CD14-positive monocyte (primary cell): ENCODE measurements around the gene OR51D1. TPM values are rescaled to one million over a fixed set of nuclear protein-coding genes. Genes with fewer than 3 reads are reported as not detected.

Source experiments
- DNase-seq, 3 donors: peaks; one replicate each; pipeline ENCODE4 v3.0.0-alpha.2; 2011 to 2022
- H2AFZ ChIP-seq: 2 replicates; pipeline ENCODE4 v1.6.0; 2012; ENCODE audit warnings: mild to moderate bottlenecking, low read depth, low read length, inconsistent platforms; ENCODE audit not compliant: insufficient read depth, poor library complexity, severe bottlenecking
- H3K27ac ChIP-seq, 2 donors: 1 replicate in 1 of 2; 2 replicates in 1 of 2; pipeline ENCODE4 v1.5.1; 2012 to 2013; ENCODE audit warnings: low read length in 2 of 2, control low read depth in 1 of 2, inconsistent platforms in 1 of 2, low read depth in 1 of 2, mild to moderate bottlenecking in 1 of 2
- H3K27me3 ChIP-seq, 2 donors: one replicate each; pipeline versions ENCODE4 v1.6.0 to v1.6.1; 2011 to 2013; ENCODE audit warnings: low read length in 2 of 2; ENCODE audit not compliant: control insufficient read depth in 2 of 2, insufficient read depth in 2 of 2
- H3K36me3 ChIP-seq, 2 donors: replicated peaks in 1 of 2; 1 replicate in 1 of 2; 2 replicates in 1 of 2; pipeline versions ENCODE4 v1.5.1 to v1.6.1; 2012 to 2013; ENCODE audit warnings: low read length in 2 of 2, control low read depth in 1 of 2, inconsistent platforms in 1 of 2, mild to moderate bottlenecking in 1 of 2; ENCODE audit not compliant: insufficient read depth in 2 of 2, control insufficient read depth in 1 of 2
- H3K4me1 ChIP-seq, 2 donors: 1 replicate in 1 of 2; 2 replicates in 1 of 2; pipeline versions ENCODE4 v1.5.1 to v1.6.1; 2012 to 2013; ENCODE audit warnings: low read length in 2 of 2, control low read depth in 1 of 2, inconsistent platforms in 1 of 2, mild to moderate bottlenecking in 1 of 2, moderate library complexity in 1 of 2; ENCODE audit not compliant: insufficient read depth in 2 of 2, control insufficient read depth in 1 of 2
- H3K4me2 ChIP-seq: replicated peaks from 2 replicates; pipeline ENCODE3; 2012; ENCODE audit warnings: low read length, moderate library complexity, mild to moderate bottlenecking; ENCODE audit not compliant: poor library complexity, severe bottlenecking; ENCODE audit errors: extremely low read depth
- H3K4me3 ChIP-seq, 3 experiments: fragments of 200-600 bp in 1 of 3; sonication (generic) in 1 of 3; replicated peaks in 1 of 3; 1 replicate in 2 of 3; 2 replicates in 1 of 3; pipeline ENCODE4 v1.5.1; 2011 to 2013; ENCODE audit warnings: low read length in 3 of 3, mild to moderate bottlenecking in 3 of 3, control low read depth in 2 of 3, low read depth in 2 of 3, inconsistent platforms in 1 of 3, moderate library complexity in 1 of 3
- H3K79me2 ChIP-seq: 2 replicates; pipeline ENCODE4 v1.6.0; 2012; ENCODE audit warnings: mild to moderate bottlenecking, control low read depth, inconsistent platforms, low read length, moderate library complexity; ENCODE audit not compliant: insufficient read depth
- H3K9ac ChIP-seq: 2 replicates; pipeline ENCODE4 v1.6.0; 2017; ENCODE audit warnings: low read length, mild to moderate bottlenecking; ENCODE audit not compliant: insufficient read depth, poor library complexity, severe bottlenecking
- H3K9me3 ChIP-seq, 2 donors: replicated peaks in 1 of 2; 1 replicate in 1 of 2; 2 replicates in 1 of 2; pipeline versions ENCODE4 v1.5.1 to v1.6.1; 2012 to 2013; ENCODE audit warnings: low read length in 2 of 2, control low read depth in 1 of 2; ENCODE audit not compliant: control insufficient read depth in 1 of 2, insufficient read depth in 1 of 2
- H4K20me1 ChIP-seq: 2 replicates; pipeline ENCODE4 v1.6.0; 2012; ENCODE audit warnings: mild to moderate bottlenecking, low read length, control low read depth, moderate library complexity; ENCODE audit not compliant: insufficient read depth
- H3K27ac Mint-ChIP-seq, 7 donors: one replicate each; pipeline ENCODE4 v1.8.0; 2020; ENCODE audit warnings: mild to moderate bottlenecking in 7 of 7, mixed read lengths in 7 of 7, moderate library complexity in 6 of 7, inconsistent platforms in 2 of 7
- H3K27me3 Mint-ChIP-seq, 3 donors: one replicate each; pipeline ENCODE4 v1.8.0; 2021 to 2022; ENCODE audit warnings: low read depth in 3 of 3, mild to moderate bottlenecking in 3 of 3, mixed read lengths in 3 of 3, moderate library complexity in 3 of 3, inconsistent platforms in 1 of 3
- H3K36me3 Mint-ChIP-seq, 2 donors: one replicate each; pipeline ENCODE4 v1.8.0; 2020; ENCODE audit warnings: mixed read lengths in 2 of 2, inconsistent platforms in 1 of 2, mild to moderate bottlenecking in 1 of 2
- H3K4me1 Mint-ChIP-seq: one replicate; pipeline ENCODE4 v1.8.0; 2020; ENCODE audit warnings: mild to moderate bottlenecking, mixed read lengths
- H3K4me3 Mint-ChIP-seq, 2 donors: one replicate each; pipeline ENCODE4 v1.8.0; 2020; ENCODE audit warnings: mild to moderate bottlenecking in 2 of 2, mixed read lengths in 2 of 2, moderate library complexity in 1 of 2
- H3K9me3 Mint-ChIP-seq, 7 donors: one replicate each; pipeline ENCODE4 v1.8.0; 2020 to 2022; ENCODE audit warnings: mixed read lengths in 7 of 7, mild to moderate bottlenecking in 6 of 7, moderate library complexity in 6 of 7, inconsistent platforms in 2 of 7
- CTCF ChIP-seq: fragments of 200-600 bp; IDR thresholded peaks from one replicate; pipeline ENCODE4 v1.8.0; 2022; ENCODE audit warnings: antibody characterized with exemption, mild to moderate bottlenecking
- WGBS: methylation state at CpG from one replicate; pipeline ENCODE4 v1.1.5; 2013; ENCODE audit warnings: missing lambda C conversion rate; ENCODE audit not compliant: insufficient coverage; 5-methylcytosine and 5-hydroxymethylcytosine counted together
- intact Hi-C, 2 donors: fragments of 100-400 bp; cut with micrococcal nuclease; formaldehyde crosslinking; loops; one replicate each; pipeline versions ENCODE4 v1.15.0 to v1.15.1; 2023
- polyA plus RNA-seq, 3 donors: library from polyadenylated mRNA; depleted of rRNA in 1 of 3; unstranded in 2 of 3; stranded (reverse) in 1 of 3; fragments of 300-500 nt in 2 of 3; fragments of >200 nt in 1 of 3; fragmentation: Illumina TruSeq in 2 of 3; gene quantifications; 1 replicate in 2 of 3; 2 replicates in 1 of 3; pipeline ENCODE4 v1.2.3, GENCODE V29; 2012 to 2021

The OR51D1 gene
- polyA plus RNA-seq, 3 donors: not detected

DNA sequence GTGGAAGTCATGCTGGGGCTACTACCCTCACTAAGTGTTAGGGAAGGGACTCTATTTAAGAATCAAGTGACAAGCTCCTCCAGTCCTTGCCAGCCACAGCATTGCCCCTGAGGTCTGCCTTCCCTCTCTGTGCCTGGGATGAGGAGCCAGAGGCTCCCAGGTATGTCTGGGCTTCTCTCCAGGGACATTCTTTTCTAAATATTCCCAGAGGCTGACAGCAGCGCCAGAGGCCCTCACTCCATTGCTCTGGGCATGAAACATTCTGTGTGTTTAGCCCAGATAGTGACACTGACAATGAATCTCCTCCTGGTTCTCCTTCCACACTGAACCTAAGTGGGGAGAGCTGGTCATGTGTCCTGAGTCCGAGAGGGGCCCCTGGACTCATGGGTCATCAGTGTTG, 8.7 kb downstream of the OR51D1 start:
- intact Hi-C loops: no loop called here

DNA sequence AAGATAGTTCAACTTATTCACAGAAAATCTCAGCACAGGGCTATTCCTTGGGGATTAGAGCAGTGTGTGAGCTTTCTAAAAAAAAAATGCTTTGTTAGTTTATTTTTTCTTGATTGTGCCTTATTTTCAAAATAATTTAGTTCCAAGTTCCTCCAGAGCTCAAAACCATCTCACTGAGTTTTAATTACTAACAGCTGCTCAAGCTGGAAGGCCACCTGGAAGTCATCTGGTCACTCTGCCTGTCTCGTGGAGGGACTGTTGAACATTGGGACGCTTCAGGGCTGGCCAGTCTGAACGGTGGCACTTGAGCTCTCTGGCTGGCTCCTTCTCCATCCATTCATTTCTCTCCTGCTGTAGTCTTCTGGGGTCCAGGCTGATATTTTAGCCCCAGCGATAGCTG, 10.5 kb downstream of the OR51D1 start:
- H3K36me3 ChIP-seq: no peaks in the 10 kb centered on the region
- Mint-ChIP-seq H3K27me3 (peaks cover 0 to 5% (median 5%) of the 10 kb centered on the region in 3 donors), H3K4me1 (no peaks in the 10 kb centered on the region), H3K27ac (no peak overlapping the region), H3K4me3 (no peak overlapping the region), H3K9me3 (peaks cover 0 to 2% (median 0%) of the 10 kb centered on the region in 7 donors), H3K36me3 (no peaks in the 10 kb centered on the region)
- H3K79me2 ChIP-seq: no peaks in the 10 kb centered on the region
- H3K27me3 ChIP-seq: no peaks in the 10 kb centered on the region
- DNase-seq: no peak
- H2AFZ ChIP-seq: no peak overlapping the region
- H4K20me1 ChIP-seq: no peaks in the 10 kb centered on the region
- H3K4me2 ChIP-seq: no peak overlapping the region
- H3K9me3 ChIP-seq: no peaks in the 10 kb centered on the region
- intact Hi-C loops: no loop called here
- no peak for TF ChIP-seq CTCF
- 97% methylated on average over 3 of the region's 4 CpGs for WGBS
- H3K27ac ChIP-seq: no peak overlapping the region
- no peak overlapping the region for H3K4me3 ChIP-seq
- no peak overlapping the region for H3K9ac ChIP-seq
- H3K4me1 ChIP-seq: no peaks in the 10 kb centered on the region

More for the DNA sequence above, 8.7 kb downstream of the OR51D1 start:
- Histone ChIP-seq H3K4me3 (no peak overlapping the region), H3K9ac (no peak overlapping the region), H3K27ac (no peak overlapping the region), H3K36me3 (no peaks in the 10 kb centered on the region), H3K9me3 (no peaks in the 10 kb centered on the region), H3K79me2 (no peaks in the 10 kb centered on the region), H4K20me1 (no peaks in the 10 kb centered on the region), H3K27me3 (no peaks in the 10 kb centered on the region), H3K4me1 (no peaks in the 10 kb centered on the region), H2AFZ (no peak overlapping the region), H3K4me2 (no peak overlapping the region)
- H3K4me1 Mint-ChIP-seq: no peaks in the 10 kb centered on the region
- peaks cover 0 to 5% (median 5%) of the 10 kb centered on the region in 3 donors for H3K27me3 Mint-ChIP-seq
- WGBS: 89% methylated on average over 1 of the region's 2 CpGs
- H3K36me3 Mint-ChIP-seq: no peaks in the 10 kb centered on the region
- no peak overlapping the region for H3K27ac Mint-ChIP-seq
- no peaks in the 10 kb centered on the region for H3K9me3 Mint-ChIP-seq
- no peak for DNase-seq
- no peak for TF ChIP-seq CTCF
- H3K4me3 Mint-ChIP-seq: no peak overlapping the region
